HG03442 (cell line): ENCODE measurements around the gene NPAS3.

ENCODE experiments used
- ATAC-seq: cut with Tn5 transposase; IDR thresholded peaks from one replicate; pipeline ENCODE4 v1.9.1; 2021; ENCODE audit warnings: mild to moderate bottlenecking, moderate library complexity; ENCODE audit not compliant: unreplicated experiment

Gene NPAS3

GRCh38 chr14:33692762-33693161 is 754.1 kb downstream of the NPAS3 start:
- ATAC-seq: no peak

GRCh38 chr14:33693237-33693636 is 754.6 kb downstream of the NPAS3 start:
- no peak for ATAC-seq

GRCh38 chr14:33696165-33696564 is 757.5 kb downstream of the NPAS3 start:
- ATAC-seq: no peak

- no peak for ATAC-seq
Observed at GRCh38 chr14:33699300-33699983, 760.8 kb downstream of the NPAS3 start.

- ATAC-seq: no peak
Observed at GRCh38 chr14:33700052-33700451, 761.4 kb downstream of the NPAS3 start.

- no peak for ATAC-seq
Observed at GRCh38 chr14:33702293-33702692, 763.6 kb downstream of the NPAS3 start.

- ATAC-seq: no peak
Observed at GRCh38 chr14:33704481-33704880, 765.8 kb downstream of the NPAS3 start.

- no peak for ATAC-seq
Observed at GRCh38 chr14:33705490-33705889, 766.8 kb downstream of the NPAS3 start.

- no peak for ATAC-seq
Observed at GRCh38 chr14:33707716-33708115, 769.0 kb downstream of the NPAS3 start.

GRCh38 chr14:33709283-33709682 is 770.6 kb downstream of the NPAS3 start:
- ATAC-seq: no peak

GRCh38 chr14:33709711-33710110 is 771.0 kb downstream of the NPAS3 start:
- ATAC-seq: no peak

GRCh38 chr14:33710273-33710672 is 771.6 kb downstream of the NPAS3 start:
- no peak for ATAC-seq

GRCh38 chr14:33711194-33711593 is 772.5 kb downstream of the NPAS3 start:
- ATAC-seq: no peak

- ATAC-seq: no peak
Observed at GRCh38 chr14:33711811-33712216, 773.1 kb downstream of the NPAS3 start.

- no peak for ATAC-seq
Observed at GRCh38 chr14:33714527-33715226, 776.0 kb downstream of the NPAS3 start.

GRCh38 chr14:33715227-33715528 is 776.5 kb downstream of the NPAS3 start:
- no peak for ATAC-seq

GRCh38 chr14:33716921-33717320 is 778.2 kb downstream of the NPAS3 start:
- no peak for ATAC-seq

GRCh38 chr14:33717866-33718265 is 779.2 kb downstream of the NPAS3 start:
- no peak for ATAC-seq

- ATAC-seq: no peak
Observed at GRCh38 chr14:33720284-33720787, 781.7 kb downstream of the NPAS3 start.

- no peak for ATAC-seq
Observed at GRCh38 chr14:33726685-33727084, 788.0 kb downstream of the NPAS3 start.

- no peak for ATAC-seq
Observed at GRCh38 chr14:33727606-33728005, 788.9 kb downstream of the NPAS3 start.

GRCh38 chr14:33728010-33728498 is 789.4 kb downstream of the NPAS3 start:
- no peak for ATAC-seq
